ENCODE measurements around the gene LDLRAD3. TPM values are rescaled to one million over a fixed set of nuclear protein-coding genes. Genes with fewer than 3 reads are reported as not detected.

The LDLRAD3 gene
- total RNA-seq, 1 donor from 2014 or later, result 14.9 TPM

- no peak overlapping the region for H3K4me2 ChIP-seq (ENCODE audit: low read length)
- DNase-seq (ENCODE audit: low read depth) (no peak), FAIRE-seq (no peak)
- peaks cover 2% of the 10 kb centered on the region for H3K36me3 Mint-ChIP-seq (ENCODE audit: low read depth, unreplicated experiment)
- H3K27ac Mint-ChIP-seq (ENCODE audit: unreplicated experiment), result no peak overlapping the region
- TF ChIP-seq CTCF (IDR thresholded peaks at IDR 0.05; ENCODE audit: insufficient read depth, low read depth, low read length), result no peak
- H4K20me1 ChIP-seq (ENCODE audit: insufficient read depth, low read length), result no peaks in the 10 kb centered on the region
- no peaks in the 10 kb centered on the region for H3K36me3 ChIP-seq (ENCODE audit: insufficient read depth, low read length)
- H3K9me3 Mint-ChIP-seq (ENCODE audit: unreplicated experiment), result no peaks in the 10 kb centered on the region
- no peaks in the 10 kb centered on the region for H3K4me1 ChIP-seq (ENCODE audit: insufficient read depth, low read length)
- H3K9me3 ChIP-seq (ENCODE audit: insufficient read depth, low read depth, low read length), result no peaks in the 10 kb centered on the region
- H3K4me1 Mint-ChIP-seq (ENCODE audit: low read depth, unreplicated experiment), result no peaks in the 10 kb centered on the region
- H2AFZ ChIP-seq (ENCODE audit: low read depth, low read length), result no peak overlapping the region
- no peak overlapping the region for H3K9ac ChIP-seq (ENCODE audit: low read length)
- H3K79me2 ChIP-seq (ENCODE audit: insufficient read depth, low read length), result no peaks in the 10 kb centered on the region
- no peak overlapping the region for H3K4me3 Mint-ChIP-seq (ENCODE audit: unreplicated experiment)
- H3K4me3 ChIP-seq (ENCODE audit: insufficient read depth, low read depth, low read length), result no peak overlapping the region
- no peaks in the 10 kb centered on the region for H3K27me3 Mint-ChIP-seq (ENCODE audit: low read depth, unreplicated experiment)
- H3K27ac ChIP-seq (ENCODE audit: low read depth, low read length), result no peak overlapping the region
- peaks cover 4% of the 10 kb centered on the region for H3K27me3 ChIP-seq (ENCODE audit: insufficient read depth, low read length)
Observed at GRCh38 chr11:36212564-36213392, 268.9 kb downstream of the LDLRAD3 start.

- Histone ChIP-seq H3K27me3 (ENCODE audit: insufficient read depth, low read length) (peaks cover 4% of the 10 kb centered on the region), H3K27ac (ENCODE audit: low read depth, low read length) (no peak overlapping the region), H3K79me2 (ENCODE audit: insufficient read depth, low read length) (no peaks in the 10 kb centered on the region), H4K20me1 (ENCODE audit: insufficient read depth, low read length) (no peaks in the 10 kb centered on the region), H3K4me2 (ENCODE audit: low read length) (no peak overlapping the region), H3K4me1 (ENCODE audit: insufficient read depth, low read length) (no peaks in the 10 kb centered on the region), H3K36me3 (ENCODE audit: insufficient read depth, low read length) (no peaks in the 10 kb centered on the region), H3K9me3 (ENCODE audit: insufficient read depth, low read depth, low read length) (no peaks in the 10 kb centered on the region), H3K4me3 (ENCODE audit: insufficient read depth, low read depth, low read length) (no peak overlapping the region), H2AFZ (ENCODE audit: low read depth, low read length) (no peak overlapping the region), H3K9ac (ENCODE audit: low read length) (no peak overlapping the region)
- H3K27ac Mint-ChIP-seq (ENCODE audit: unreplicated experiment), result no peak overlapping the region
- TF ChIP-seq EZH2 (IDR thresholded peaks at IDR 0.05; ENCODE audit: insufficient read depth, low read length) (no peak), CTCF (IDR thresholded peaks at IDR 0.05; ENCODE audit: insufficient read depth, low read depth, low read length) (no peak)
- peaks cover 7% of the 10 kb centered on the region for H3K36me3 Mint-ChIP-seq (ENCODE audit: low read depth, unreplicated experiment)
- H3K27me3 Mint-ChIP-seq (ENCODE audit: low read depth, unreplicated experiment), result no peaks in the 10 kb centered on the region
- no peaks in the 10 kb centered on the region for H3K9me3 Mint-ChIP-seq (ENCODE audit: unreplicated experiment)
- DNase-seq (ENCODE audit: low read depth) (no peak), FAIRE-seq (no peak)
- no peaks in the 10 kb centered on the region for H3K4me1 Mint-ChIP-seq (ENCODE audit: low read depth, unreplicated experiment)
- H3K4me3 Mint-ChIP-seq (ENCODE audit: unreplicated experiment), result no peak overlapping the region
Observed at GRCh38 chr11:36213393-36213840, 269.6 kb downstream of the LDLRAD3 start.

GRCh38 chr11:36214480-36214879 lies 270.6 kb downstream of the LDLRAD3 start:
- Mint-ChIP-seq H3K27me3 (ENCODE audit: low read depth, unreplicated experiment) (no peaks in the 10 kb centered on the region), H3K36me3 (ENCODE audit: low read depth, unreplicated experiment) (peaks cover 10% of the 10 kb centered on the region), H3K9me3 (ENCODE audit: unreplicated experiment) (peaks cover 3% of the 10 kb centered on the region), H3K27ac (ENCODE audit: unreplicated experiment) (no peak overlapping the region), H3K4me1 (ENCODE audit: low read depth, unreplicated experiment) (no peaks in the 10 kb centered on the region), H3K4me3 (ENCODE audit: unreplicated experiment) (no peak overlapping the region)
- no peaks in the 10 kb centered on the region for H3K79me2 ChIP-seq (ENCODE audit: insufficient read depth, low read length)
- H3K27ac ChIP-seq (ENCODE audit: low read depth, low read length), result no peak overlapping the region
- FAIRE-seq, result no peak
- no peak for DNase-seq (ENCODE audit: low read depth)
- H3K4me1 ChIP-seq (ENCODE audit: insufficient read depth, low read length), result no peaks in the 10 kb centered on the region
- H3K9ac ChIP-seq (ENCODE audit: low read length), result no peak overlapping the region
- no peak overlapping the region for H3K4me3 ChIP-seq (ENCODE audit: insufficient read depth, low read depth, low read length)
- no peaks in the 10 kb centered on the region for H3K9me3 ChIP-seq (ENCODE audit: insufficient read depth, low read depth, low read length)
- peaks cover 4% of the 10 kb centered on the region for H3K27me3 ChIP-seq (ENCODE audit: insufficient read depth, low read length)
- TF ChIP-seq CTCF (IDR thresholded peaks at IDR 0.05; ENCODE audit: insufficient read depth, low read depth, low read length) (no peak), EZH2 (IDR thresholded peaks at IDR 0.05; ENCODE audit: insufficient read depth, low read length) (no peak)
- no peaks in the 10 kb centered on the region for H4K20me1 ChIP-seq (ENCODE audit: insufficient read depth, low read length)
- H3K4me2 ChIP-seq (ENCODE audit: low read length), result no peak overlapping the region
- H3K36me3 ChIP-seq (ENCODE audit: insufficient read depth, low read length), result no peaks in the 10 kb centered on the region
- no peak overlapping the region for H2AFZ ChIP-seq (ENCODE audit: low read depth, low read length)
